CD4-positive, CD25-positive, alpha-beta regulatory T cell (primary cell): ENCODE data around the gene ASIC4. TPM values are rescaled to one million over a fixed set of nuclear protein-coding genes. Genes with fewer than 3 reads are reported as not detected.

Experiments used
- ATAC-seq, 2 donors: fragments of 150-1000 bp; cut with Tn5 transposase; one replicate each; pipeline ENCODE4 v1.10.0; 2021; ENCODE audit warnings: low read depth in 2 of 2, moderate number of reproducible peaks in 2 of 2, moderate library complexity in 1 of 2
- DNase-seq, 3 donors: peaks; one replicate each; pipeline versions ENCODE4 v3.0.0 to v3.0.0-alpha.2; 2012 to 2022; ENCODE audit warnings: mixed read lengths in 1 of 3
- H3K27ac ChIP-seq: one replicate; pipeline ENCODE4 v1.7.0; 2013; ENCODE audit warnings: mild to moderate bottlenecking, low read length; ENCODE audit not compliant: insufficient read depth, poor library complexity, severe bottlenecking
- H3K27me3 ChIP-seq: one replicate; pipeline ENCODE4 v1.7.0; 2013; ENCODE audit warnings: low read length; ENCODE audit not compliant: control insufficient read depth, insufficient read depth
- H3K36me3 ChIP-seq: one replicate; pipeline ENCODE4 v1.7.0; 2013; ENCODE audit warnings: mild to moderate bottlenecking, low read length, moderate library complexity; ENCODE audit not compliant: control insufficient read depth, insufficient read depth
- H3K4me1 ChIP-seq: 2 replicates; pipeline ENCODE4 v1.7.0; 2013; ENCODE audit warnings: mild to moderate bottlenecking, low read length; ENCODE audit not compliant: insufficient read depth, control insufficient read depth, poor library complexity, severe bottlenecking
- H3K4me3 ChIP-seq: one replicate; pipeline ENCODE4 v1.7.0; 2013; ENCODE audit warnings: low read depth, mild to moderate bottlenecking, low read length, moderate library complexity
- H3K9me3 ChIP-seq, 2 experiments: 1 replicate in 1 of 2; 2 replicates in 1 of 2; pipeline ENCODE4 v1.7.0; 2013; ENCODE audit warnings: low read length in 2 of 2, mild to moderate bottlenecking in 1 of 2, moderate library complexity in 1 of 2; ENCODE audit not compliant: control insufficient read depth in 2 of 2
- H3K27ac Mint-ChIP-seq, 3 donors: one replicate each; pipeline ENCODE4 v1.8.0; 2020 to 2022; ENCODE audit warnings: mild to moderate bottlenecking in 3 of 3, mixed read lengths in 3 of 3, moderate library complexity in 2 of 3
- H3K27me3 Mint-ChIP-seq: one replicate; pipeline ENCODE4 v1.8.0; 2022; ENCODE audit warnings: mild to moderate bottlenecking, mixed read lengths
- H3K36me3 Mint-ChIP-seq: one replicate; pipeline ENCODE4 v1.8.0; 2020; ENCODE audit warnings: mixed read lengths
- H3K4me1 Mint-ChIP-seq, 4 donors: one replicate each; pipeline ENCODE4 v1.8.0; 2020 to 2022; ENCODE audit warnings: mixed read lengths in 4 of 4, mild to moderate bottlenecking in 1 of 4
- H3K4me3 Mint-ChIP-seq, 4 donors: one replicate each; pipeline ENCODE4 v1.8.0; 2020 to 2022; ENCODE audit warnings: mild to moderate bottlenecking in 4 of 4, mixed read lengths in 4 of 4, moderate library complexity in 3 of 4
- H3K9me3 Mint-ChIP-seq, 7 donors: one replicate each; pipeline ENCODE4 v1.8.0; 2020 to 2022; ENCODE audit warnings: mixed read lengths in 7 of 7, mild to moderate bottlenecking in 3 of 7, moderate library complexity in 2 of 7
- polyA plus RNA-seq, 4 donors: library from polyadenylated mRNA; unstranded; fragments of 300-500 nt; fragmentation: Illumina TruSeq; gene quantifications; one replicate each; pipeline ENCODE4 v1.2.3, GENCODE V29; 2021
- total RNA-seq: library from RNA; stranded (reverse); gene quantifications from one replicate; pipeline ENCODE4 v1.2.3, GENCODE V29; 2022

The ASIC4 gene
- total and polyA plus RNA-seq, 5 donors from 2014 or later = 0.12 TPM; not detected in 4

GRCh38 chr2:219509780-219510511, 4.3 kb upstream of the ASIC4 start:
- H3K27ac ChIP-seq = no peak overlapping the region
- H3K27me3 Mint-ChIP-seq = peaks cover 57% of the 10 kb centered on the region
- H3K4me3 ChIP-seq = no peak overlapping the region
- H3K27ac Mint-ChIP-seq = no peak overlapping the region
- peak; percentile 28 to 39 (median 35) for DNase-seq
- peaks cover 15% of the 10 kb centered on the region for H3K4me1 ChIP-seq
- H3K4me1 Mint-ChIP-seq = peaks cover 0 to 27% (median 15%) of the 10 kb centered on the region in 4 donors
- H3K9me3 Mint-ChIP-seq = no peaks in the 10 kb centered on the region
- peaks cover 2% of the 10 kb centered on the region for H3K27me3 ChIP-seq
- no peaks in the 10 kb centered on the region for H3K9me3 ChIP-seq
- H3K4me3 Mint-ChIP-seq = peak overlapping the region in 3 of 4 donors; percentile 50 to 70 (median 68)
- peak; percentile 70 to 73 for ATAC-seq
- H3K36me3 ChIP-seq = peaks cover 8% of the 10 kb centered on the region
- peaks cover 10% of the 10 kb centered on the region for H3K36me3 Mint-ChIP-seq

GRCh38 chr2:219510512-219511135, 3.7 kb upstream of the ASIC4 start:
- no peak overlapping the region for H3K27ac ChIP-seq
- Mint-ChIP-seq H3K36me3 (peaks cover 10% of the 10 kb centered on the region), H3K4me3 (peak overlapping the region in 2 of 4 donors; percentile 60 to 70), H3K27me3 (peaks cover 59% of the 10 kb centered on the region), H3K4me1 (peaks cover 0 to 28% (median 15%) of the 10 kb centered on the region in 4 donors), H3K27ac (no peak overlapping the region), H3K9me3 (no peaks in the 10 kb centered on the region)
- H3K4me3 ChIP-seq = no peak overlapping the region
- H3K27me3 ChIP-seq = peaks cover 2% of the 10 kb centered on the region
- no peaks in the 10 kb centered on the region for H3K9me3 ChIP-seq
- ATAC-seq (no peak), DNase-seq (no peak)
- H3K4me1 ChIP-seq = peaks cover 15% of the 10 kb centered on the region
- peaks cover 8% of the 10 kb centered on the region for H3K36me3 ChIP-seq

- H3K27ac Mint-ChIP-seq = no peak overlapping the region
- H3K27me3 Mint-ChIP-seq = peaks cover 70% of the 10 kb centered on the region
- DNase-seq (no peak), ATAC-seq (no peak)
- H3K4me3 ChIP-seq = no peak overlapping the region
- H3K4me1 ChIP-seq = peaks cover 15% of the 10 kb centered on the region
- peaks cover under 1% of the 10 kb centered on the region for H3K36me3 ChIP-seq
- peak overlapping the region in 1 of 4 donors; percentile 12 for H3K4me3 Mint-ChIP-seq
- no peaks in the 10 kb centered on the region for H3K9me3 ChIP-seq
- peaks cover 0 to 32% (median 15%) of the 10 kb centered on the region in 4 donors for H3K4me1 Mint-ChIP-seq
- H3K27me3 ChIP-seq = peaks cover 2% of the 10 kb centered on the region
- no peak overlapping the region for H3K27ac ChIP-seq
- peaks cover 0 to 1% (median 0%) of the 10 kb centered on the region in 7 donors for H3K9me3 Mint-ChIP-seq
- H3K36me3 Mint-ChIP-seq = peaks cover 7% of the 10 kb centered on the region
Observed at GRCh38 chr2:219511547-219512325, 2.5 kb upstream of the ASIC4 start.

- Histone ChIP-seq H3K4me3 (no peak overlapping the region), H3K9me3 (no peaks in the 10 kb centered on the region), H3K36me3 (no peaks in the 10 kb centered on the region), H3K4me1 (peaks cover 15% of the 10 kb centered on the region), H3K27me3 (peaks cover 2% of the 10 kb centered on the region), H3K27ac (no peak overlapping the region)
- DNase-seq = no peak
- ATAC-seq = no peak
- Mint-ChIP-seq H3K27me3 (peaks cover 76% of the 10 kb centered on the region), H3K4me1 (peaks cover 0 to 32% (median 15%) of the 10 kb centered on the region in 4 donors), H3K36me3 (peaks cover under 1% of the 10 kb centered on the region), H3K4me3 (no peak overlapping the region), H3K27ac (no peak overlapping the region), H3K9me3 (peaks cover 0 to 1% (median 0%) of the 10 kb centered on the region in 7 donors)
Observed at GRCh38 chr2:219512524-219513216, 1.6 kb upstream of the ASIC4 start.

GRCh38 chr2:219513787-219514186, 495 bp upstream of the ASIC4 start:
- H3K4me1 Mint-ChIP-seq = peaks cover 0 to 32% (median 15%) of the 10 kb centered on the region in 4 donors
- ATAC-seq = no peak
- H3K27ac Mint-ChIP-seq = no peak overlapping the region
- no peak overlapping the region for H3K4me3 Mint-ChIP-seq
- peaks cover 80% of the 10 kb centered on the region for H3K27me3 Mint-ChIP-seq
- Histone ChIP-seq H3K27ac (no peak overlapping the region), H3K27me3 (peaks cover 4% of the 10 kb centered on the region), H3K4me3 (no peak overlapping the region), H3K36me3 (no peaks in the 10 kb centered on the region), H3K9me3 (no peaks in the 10 kb centered on the region), H3K4me1 (peaks cover 15% of the 10 kb centered on the region)
- peaks cover 0 to 1% (median 0%) of the 10 kb centered on the region in 7 donors for H3K9me3 Mint-ChIP-seq
- no peak for DNase-seq
- H3K36me3 Mint-ChIP-seq = no peaks in the 10 kb centered on the region

- H3K27ac Mint-ChIP-seq = no peak overlapping the region
- peaks cover 4% of the 10 kb centered on the region for H3K27me3 ChIP-seq
- no peak overlapping the region for H3K27ac ChIP-seq
- H3K4me1 ChIP-seq = peaks cover 7% of the 10 kb centered on the region
- H3K36me3 ChIP-seq = no peaks in the 10 kb centered on the region
- H3K9me3 ChIP-seq = no peaks in the 10 kb centered on the region
- H3K4me3 Mint-ChIP-seq = no peak overlapping the region
- DNase-seq = no peak
- no peak for ATAC-seq
- no peak overlapping the region for H3K4me3 ChIP-seq
- H3K27me3 Mint-ChIP-seq = peaks cover 73% of the 10 kb centered on the region
- H3K36me3 Mint-ChIP-seq = no peaks in the 10 kb centered on the region
- H3K4me1 Mint-ChIP-seq = peaks cover 0 to 25% (median 11%) of the 10 kb centered on the region in 4 donors
- peaks cover 0 to 1% (median 0%) of the 10 kb centered on the region in 7 donors for H3K9me3 Mint-ChIP-seq
Observed at GRCh38 chr2:219514836-219515235, 554 bp downstream of the ASIC4 start.
